Measurements from ENCODE around the gene RNF13. TPM values are rescaled to one million over a fixed set of nuclear protein-coding genes. Genes with fewer than 3 reads are reported as not detected.

The RNF13 gene
- total and polyA plus RNA-seq, 2 of the 4 experiments (the other 2 are of a cell fraction), result 12.8 to 29.8 TPM

DNA sequence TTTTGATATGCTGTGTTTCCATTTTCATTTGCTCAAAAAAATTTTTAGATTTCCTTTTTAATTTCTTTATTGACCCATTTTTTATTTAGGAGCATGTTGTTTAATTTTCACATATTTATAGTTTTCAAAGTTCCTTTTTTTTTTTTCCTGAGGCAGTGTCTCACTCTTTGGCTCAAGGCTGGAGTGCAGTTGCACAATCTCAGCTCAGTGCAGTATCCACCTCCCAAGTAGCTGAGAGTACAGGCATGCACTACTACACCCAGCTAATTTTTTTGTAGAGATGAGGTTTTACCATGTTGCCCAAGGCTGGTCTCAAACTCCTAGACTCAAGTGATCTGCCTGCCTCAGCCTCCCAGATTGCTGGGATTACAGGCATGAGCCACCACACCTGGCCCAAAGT lies 121.5 kb downstream of the RNF13 start:
- Histone ChIP-seq H3K9me3 (ENCODE audit: control insufficient read depth, insufficient read depth, low read length) (peaks cover 3% of the 10 kb centered on the region; the same call in 1 of the 2 replicates), H3K4me3 (ENCODE audit: insufficient read depth, low read depth, low read length) (no peak overlapping the region), H3K79me1 (ENCODE audit: low read depth in 1 of 2, low read length in 2 of 2) (peaks cover 7 to 13% of the 10 kb centered on the region in 2 experiments; a peak in 3 of 4 replicates), H3K36me3 (ENCODE audit: control insufficient read depth, insufficient read depth, low read length) (0 out of 2 replicates have a peak, but pooled peaks cover 2% of the 10 kb centered on the region), H4K91ac (ENCODE audit: insufficient read depth, low read depth, low read length) (no peak overlapping the region), H2AK9ac (replicated peaks; ENCODE audit: low read depth, low read length, poor library complexity) (no peak overlapping the region), H2BK15ac (ENCODE audit: low read depth, low read length) (no peak overlapping the region), H3K14ac (replicated peaks; ENCODE audit: low read depth, low read length) (no peak overlapping the region), H3K27ac (ENCODE audit: insufficient read depth, low read length) (no peak overlapping the region), H2AFZ (replicated peaks; ENCODE audit: low read length, poor library complexity) (no peak overlapping the region), H4K5ac (ENCODE audit: low read depth, low read length) (no peak overlapping the region), H3K23ac (ENCODE audit: low read depth, low read length) (no peak overlapping the region), H4K20me1 (ENCODE audit: insufficient read depth, low read length) (no peaks in the 10 kb centered on the region; the same call in 1 of the 2 replicates), H3K4ac (ENCODE audit: low read depth, low read length) (no peak overlapping the region), H3K4me1 (ENCODE audit: control insufficient read depth, insufficient read depth, low read length) (no peaks in the 10 kb centered on the region), H3K18ac (ENCODE audit: low read depth, low read length) (no peak overlapping the region), H2AK5ac (ENCODE audit: low read depth, low read length) (no peak overlapping the region), H2BK5ac (ENCODE audit: low read depth, low read length, poor library complexity, severe bottlenecking) (no peak overlapping the region), H3K27me3 (ENCODE audit: control insufficient read depth, insufficient read depth, low read length) (no peaks in the 10 kb centered on the region), H2BK20ac (ENCODE audit: low read depth, low read length) (no peak overlapping the region), H3K4me2 (ENCODE audit: low read depth, low read length) (no peak overlapping the region), H3K56ac (ENCODE audit: extremely low read depth, insufficient read depth, low read length) (no peak overlapping the region), H3K9ac (ENCODE audit: low read depth, low read length) (no peak overlapping the region), H2BK120ac (ENCODE audit: low read depth, low read length) (no peak overlapping the region), H4K8ac (ENCODE audit: low read depth in 2 of 2, low read length in 2 of 2) (no peak overlapping the region), H3K9me1 (ENCODE audit: insufficient read depth, low read length) (no peaks in the 10 kb centered on the region)
- peak; percentile 91 for ATAC-seq (ENCODE audit: low read depth)
- CTCF ChIA-PET, result no interaction called here
- dilution Hi-C loops (cut with HindIII; ENCODE audit: low sequenced_read_pairs, unreplicated experiment), result no loop called here
- no TSS peak for BruUV-seq (replicated peaks)
- in situ Hi-C loops (cut with MboI; ENCODE audit: low sequenced_read_pairs), result loop anchor here (10.0 kb wide), 1 partner anchor 570 kb away; no protein-coding TSS in a partner anchor
- DNase-seq, result peak; percentile 85
- TF ChIP-seq, protein P1, sequence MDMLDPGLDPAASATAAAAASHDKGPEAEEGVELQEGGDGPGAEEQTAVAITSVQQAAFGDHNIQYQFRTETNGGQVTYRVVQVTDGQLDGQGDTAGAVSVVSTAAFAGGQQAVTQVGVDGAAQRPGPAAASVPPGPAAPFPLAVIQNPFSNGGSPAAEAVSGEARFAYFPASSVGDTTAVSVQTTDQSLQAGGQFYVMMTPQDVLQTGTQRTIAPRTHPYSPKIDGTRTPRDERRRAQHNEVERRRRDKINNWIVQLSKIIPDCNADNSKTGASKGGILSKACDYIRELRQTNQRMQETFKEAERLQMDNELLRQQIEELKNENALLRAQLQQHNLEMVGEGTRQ (IDR thresholded peaks at IDR 0.05; ENCODE audit: low read depth, low read length), result no peak
- TF ChIP-seq CEBPB (IDR thresholded peaks at IDR 0.05; ENCODE audit: low read depth, low read length), result peak; percentile 97
- POLR2A ChIA-PET (ENCODE audit: unreplicated experiment), result no interaction called here
- intact Hi-C loops (cut with micrococcal nuclease), result loop anchor here (10.0 kb wide), 1 partner anchor 580 kb away; no protein-coding TSS in a partner anchor

Data from IMR-90 (cell line).